Upper lobe of left lung (tissue), 6 donors: ENCODE results near the gene EXTL2. TPM values are rescaled to one million over a fixed set of nuclear protein-coding genes. Genes with fewer than 3 reads are reported as not detected.

ENCODE experiments used
- ATAC-seq, 2 donors: fragments of 200-7000 bp; cut with Tn5 transposase; one replicate each; pipeline ENCODE4 v1.9.1; 2022; ENCODE audit warnings: mild to moderate bottlenecking in 2 of 2, moderate library complexity in 2 of 2; ENCODE audit not compliant: low FRiP score in 2 of 2
- DNase-seq, 2 donors: peaks; one replicate each; pipeline ENCODE4 v3.0.0-alpha.2; 2019 to 2020
- H3K27ac ChIP-seq, 4 donors: fragments of 200-600 bp; sonication (generic); one replicate each; pipeline ENCODE4 v1.5.1; 2016 to 2019
- H3K27me3 ChIP-seq, 4 donors: fragments of 200-600 bp; sonication (generic); one replicate each; pipeline ENCODE4 v1.5.1; 2017 to 2019
- H3K36me3 ChIP-seq, 4 donors: fragments of 200-600 bp; sonication (generic); one replicate each; pipeline ENCODE4 v1.5.1; 2016 to 2019
- H3K4me1 ChIP-seq, 4 donors: fragments of 200-600 bp; sonication (generic); one replicate each; pipeline ENCODE4 v1.5.1; 2018 to 2019
- H3K4me3 ChIP-seq, 4 donors: fragments of 200-600 bp; sonication (generic); one replicate each; pipeline ENCODE4 v1.5.1; 2017 to 2019; ENCODE audit warnings: mild to moderate bottlenecking in 2 of 4, moderate library complexity in 1 of 4
- H3K9me3 ChIP-seq, 4 donors: fragments of 200-600 bp; sonication (generic); one replicate each; pipeline ENCODE4 v1.5.1; 2018 to 2019
- EP300 ChIP-seq, 4 donors: sonication (generic); formaldehyde crosslinking; IDR thresholded peaks; one replicate each; pipeline ENCODE4 v1.5.1; 2017; ENCODE audit warnings: antibody characterized with exemption in 4 of 4, control low read depth in 2 of 4
- POLR2A ChIP-seq, 4 donors: fragments of 450-650 bp; IDR thresholded peaks; one replicate each; pipeline ENCODE4 v1.5.1; 2016 to 2017; ENCODE audit warnings: antibody characterized with exemption in 4 of 4, mild to moderate bottlenecking in 2 of 4
- POLR2AphosphoS5 ChIP-seq, 2 donors: sonication (generic); formaldehyde crosslinking; IDR thresholded peaks; one replicate each; pipeline ENCODE4 v1.5.1; 2017; ENCODE audit warnings: antibody characterized with exemption in 2 of 2
- WGBS, 2 donors: methylation state at CpG; one replicate each; pipeline ENCODE4 v1.1.5; 2017 to 2018; 5-methylcytosine and 5-hydroxymethylcytosine counted together
- total RNA-seq, 6 donors: library from RNA; depleted of rRNA in 4 of 6; stranded (reverse); fragments of >200 nt in 4 of 6; gene quantifications; one replicate each; pipeline versions ENCODE4 v1.1.0 to v1.2.1, GENCODE V29; 2016 to 2021
- TF ChIP-seq, protein P1 (sequence below), 6 experiments: fragments of 450-650 bp in 4 of 6; fragments of 200-600 bp in 2 of 6; sonication (generic) in 2 of 6; IDR thresholded peaks; one replicate each; pipeline ENCODE4 v1.5.1; 2016 to 2019; ENCODE audit warnings: antibody characterized with exemption in 6 of 6
- donor health status: DM: no; HTN: no; CAD: no; lungs with moderate emphysema.
- donor health status: DM: no; HTN: yes; CAD: no; lungs with severe emphysema.

Gene EXTL2, protein sequence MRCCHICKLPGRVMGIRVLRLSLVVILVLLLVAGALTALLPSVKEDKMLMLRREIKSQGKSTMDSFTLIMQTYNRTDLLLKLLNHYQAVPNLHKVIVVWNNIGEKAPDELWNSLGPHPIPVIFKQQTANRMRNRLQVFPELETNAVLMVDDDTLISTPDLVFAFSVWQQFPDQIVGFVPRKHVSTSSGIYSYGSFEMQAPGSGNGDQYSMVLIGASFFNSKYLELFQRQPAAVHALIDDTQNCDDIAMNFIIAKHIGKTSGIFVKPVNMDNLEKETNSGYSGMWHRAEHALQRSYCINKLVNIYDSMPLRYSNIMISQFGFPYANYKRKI
- 10 to 100 TPM in 2 of 6 donors, 1 to 10 TPM in 4; 5.2 to 15.3 (median 8.1) TPM for total RNA-seq

GRCh38 chr1:100894603-100895539, at the start of gene EXTL2:
Gene EXTL2 (minus strand): TSS chr1:100894842. CDS start chr1:100888757, 6,085 bp downstream.
- TF ChIP-seq POLR2AphosphoS5 (IDR thresholded peaks at IDR 0.05) (peak; percentile 50 to 75), POLR2A (IDR thresholded peaks at IDR 0.05) (peak in 3 of 4 donors; percentile 28 to 49 (median 31))
- TF ChIP-seq, protein P1, sequence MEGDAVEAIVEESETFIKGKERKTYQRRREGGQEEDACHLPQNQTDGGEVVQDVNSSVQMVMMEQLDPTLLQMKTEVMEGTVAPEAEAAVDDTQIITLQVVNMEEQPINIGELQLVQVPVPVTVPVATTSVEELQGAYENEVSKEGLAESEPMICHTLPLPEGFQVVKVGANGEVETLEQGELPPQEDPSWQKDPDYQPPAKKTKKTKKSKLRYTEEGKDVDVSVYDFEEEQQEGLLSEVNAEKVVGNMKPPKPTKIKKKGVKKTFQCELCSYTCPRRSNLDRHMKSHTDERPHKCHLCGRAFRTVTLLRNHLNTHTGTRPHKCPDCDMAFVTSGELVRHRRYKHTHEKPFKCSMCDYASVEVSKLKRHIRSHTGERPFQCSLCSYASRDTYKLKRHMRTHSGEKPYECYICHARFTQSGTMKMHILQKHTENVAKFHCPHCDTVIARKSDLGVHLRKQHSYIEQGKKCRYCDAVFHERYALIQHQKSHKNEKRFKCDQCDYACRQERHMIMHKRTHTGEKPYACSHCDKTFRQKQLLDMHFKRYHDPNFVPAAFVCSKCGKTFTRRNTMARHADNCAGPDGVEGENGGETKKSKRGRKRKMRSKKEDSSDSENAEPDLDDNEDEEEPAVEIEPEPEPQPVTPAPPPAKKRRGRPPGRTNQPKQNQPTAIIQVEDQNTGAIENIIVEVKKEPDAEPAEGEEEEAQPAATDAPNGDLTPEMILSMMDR (IDR thresholded peaks at IDR 0.05) = no peak
- DNase-seq = peak; percentile 85 to 93
- peak; percentile 84 to 89 for ATAC-seq
- Histone ChIP-seq H3K36me3 (peaks cover 0 to 18% (median 6%) of the 10 kb centered on the region in 4 donors), H3K4me1 (peaks cover 15 to 27% (median 16%) of the 10 kb centered on the region in 4 donors), H3K9me3 (peaks cover 0 to 5% (median 0%) of the 10 kb centered on the region in 4 donors), H3K4me3 (peak within 1 kb of the TSS; percentile 64 to 83 (median 74)), H3K27me3 (no peaks in the 10 kb centered on the region), H3K27ac (peak within 1 kb of the TSS; percentile 90 to 96 (median 92))
- 0% methylated on average over 42 to 43 of the region's 47 CpGs for WGBS, 2 donors

DNA sequence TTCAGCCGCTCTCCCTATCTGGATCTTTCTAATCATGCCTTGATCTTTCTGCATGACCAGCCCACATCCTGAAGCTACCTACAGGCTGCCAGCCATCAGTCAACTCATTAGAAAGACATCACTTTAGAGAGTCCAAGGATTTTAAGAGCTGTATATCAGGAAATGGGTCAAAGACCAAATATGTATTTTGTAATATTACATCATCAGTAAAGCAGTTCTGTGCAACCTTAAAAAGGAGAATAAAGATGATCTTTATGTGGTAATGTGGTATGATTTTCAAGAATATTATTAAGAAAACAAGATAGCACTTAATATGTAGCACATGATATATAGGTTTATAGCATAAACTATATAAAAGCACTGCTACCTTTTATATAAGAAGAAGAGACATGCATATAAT, 48.9 kb upstream of the EXTL2 start:
- Histone ChIP-seq H3K36me3 (peaks cover 0 to 22% (median 2%) of the 10 kb centered on the region in 4 donors), H3K9me3 (no peaks in the 10 kb centered on the region), H3K4me1 (peaks cover 0 to 6% (median under 1%) of the 10 kb centered on the region in 4 donors), H3K27me3 (no peaks in the 10 kb centered on the region), H3K27ac (no peak overlapping the region), H3K4me3 (no peak overlapping the region)
- ATAC-seq (no peak), DNase-seq (no peak)
- TF ChIP-seq POLR2AphosphoS5 (IDR thresholded peaks at IDR 0.05) (no peak), EP300 (IDR thresholded peaks at IDR 0.05) (no peak), POLR2A (IDR thresholded peaks at IDR 0.05) (no peak)
- TF ChIP-seq, protein P1 (IDR thresholded peaks at IDR 0.05) = no peak
- WGBS, 2 donors = 96 to 100% methylated on average over 1 of the region's 1 CpG

DNA sequence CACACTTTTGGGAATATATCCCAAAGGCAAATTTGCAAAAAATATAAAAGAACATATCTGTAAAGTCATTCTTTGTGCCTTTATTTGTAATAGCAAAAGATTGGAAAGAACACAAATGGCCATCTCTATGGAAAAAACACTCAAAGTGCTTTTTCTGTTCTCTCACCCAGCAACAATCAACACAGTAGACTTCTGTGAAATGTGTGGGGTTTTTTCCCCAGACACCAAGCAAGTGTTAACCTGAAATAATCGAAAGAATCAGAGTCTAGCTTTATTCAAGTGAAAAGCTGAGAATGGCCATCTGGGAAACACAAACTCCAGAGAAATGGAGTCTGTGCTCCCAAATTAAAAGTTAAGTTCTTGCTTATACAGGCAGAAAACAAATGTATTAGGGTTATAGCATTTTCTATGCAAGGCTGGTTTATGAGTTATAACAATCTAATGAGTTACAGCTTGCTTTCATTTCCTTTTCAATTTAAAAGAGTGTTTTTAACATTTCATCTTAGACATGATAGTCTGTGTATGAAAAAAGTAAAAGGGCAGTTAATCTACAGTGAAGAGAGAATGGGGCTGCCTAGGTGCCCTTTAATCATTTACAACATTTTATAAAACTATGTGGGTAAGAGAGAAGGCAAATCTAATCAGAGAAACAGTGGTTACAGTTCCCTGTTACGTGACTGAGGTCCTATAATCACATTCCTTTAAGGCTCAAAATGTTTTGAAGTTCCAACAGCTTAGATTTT, 47.8 kb upstream of the EXTL2 start:
- no peak for TF ChIP-seq POLR2AphosphoS5 (IDR thresholded peaks at IDR 0.05)
- no peak for TF ChIP-seq EP300 (IDR thresholded peaks at IDR 0.05)
- TF ChIP-seq, protein P1 (IDR thresholded peaks at IDR 0.05) = no peak
- TF ChIP-seq POLR2A (IDR thresholded peaks at IDR 0.05) = no peak
- no peak overlapping the region for H3K27ac ChIP-seq
- no peaks in the 10 kb centered on the region for H3K9me3 ChIP-seq
- peaks cover 0 to 6% (median 0%) of the 10 kb centered on the region in 4 donors for H3K4me1 ChIP-seq
- peaks cover 0 to 27% (median 2%) of the 10 kb centered on the region in 4 donors for H3K36me3 ChIP-seq
- no peak overlapping the region for H3K4me3 ChIP-seq
- no peak for DNase-seq
- ATAC-seq = no peak
- no peaks in the 10 kb centered on the region for H3K27me3 ChIP-seq
- 77 to 86% methylated on average over 2 of the region's 2 CpGs for WGBS, 2 donors

DNA sequence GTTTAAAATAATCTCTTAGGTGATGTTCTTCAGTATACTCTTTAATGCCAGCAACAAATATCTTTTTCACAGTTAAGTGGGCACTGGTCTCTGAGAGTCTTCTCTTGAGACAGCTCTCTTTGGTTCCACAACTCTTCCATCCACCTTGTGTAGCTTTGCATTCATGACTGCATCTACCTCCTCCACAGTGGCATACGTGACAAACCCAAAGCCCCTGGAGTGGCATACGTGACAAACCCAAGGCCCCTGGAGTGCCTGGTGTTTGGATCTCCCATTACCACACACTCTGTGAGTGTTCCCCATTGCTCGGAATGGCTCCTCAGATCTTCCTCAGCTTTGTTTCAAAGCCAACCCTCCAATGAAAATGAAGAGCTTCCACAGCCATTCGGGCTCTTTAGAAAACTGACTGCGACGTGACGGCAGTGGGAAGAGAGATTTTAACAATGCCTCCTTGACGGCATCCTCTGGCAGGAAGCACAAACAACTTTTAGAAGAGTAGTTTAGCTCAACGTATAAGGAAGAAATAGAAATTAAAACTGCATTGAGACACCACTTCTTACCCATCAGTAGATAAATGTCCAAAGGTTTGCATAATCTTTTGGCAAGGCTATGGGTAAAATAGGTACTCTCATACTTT, 47.1 kb upstream of the EXTL2 start:
- peaks cover 0 to 27% (median 2%) of the 10 kb centered on the region in 4 donors for H3K36me3 ChIP-seq
- 89 to 95% methylated on average over 9 of the region's 9 CpGs for WGBS, 2 donors
- DNase-seq (no peak), ATAC-seq (no peak)
- H3K27me3 ChIP-seq = no peaks in the 10 kb centered on the region
- no peak overlapping the region for H3K4me3 ChIP-seq
- H3K27ac ChIP-seq = no peak overlapping the region
- H3K4me1 ChIP-seq = peaks cover 0 to 6% (median 0%) of the 10 kb centered on the region in 4 donors
- TF ChIP-seq POLR2AphosphoS5 (IDR thresholded peaks at IDR 0.05) (no peak), POLR2A (IDR thresholded peaks at IDR 0.05) (no peak), EP300 (IDR thresholded peaks at IDR 0.05) (no peak)
- TF ChIP-seq, protein P1 (IDR thresholded peaks at IDR 0.05) = no peak
- H3K9me3 ChIP-seq = no peaks in the 10 kb centered on the region
